ENCODE data around the gene MARCO.

The MARCO gene

GRCh38 chr2:118942031-118942430, at the start of gene MARCO:
Gene MARCO, plus strand, starts transcription at chr2:118942194. Its CDS starts 107 bp downstream, at chr2:118942301.
- no peak for DNase-seq (ENCODE audit: low read depth in 1 of 2, low spot score in 1 of 2)

- no peak for DNase-seq (ENCODE audit: low read depth in 1 of 2, low spot score in 1 of 2)
Observed at GRCh38 chr2:118893100-118893499, 48.9 kb upstream of the MARCO start.

- no peak for DNase-seq (ENCODE audit: low read depth in 1 of 2, low spot score in 1 of 2)
Observed at GRCh38 chr2:118902266-118903028, 39.5 kb upstream of the MARCO start.

GRCh38 chr2:118903029-118903351, 39.0 kb upstream of the MARCO start:
- no peak for DNase-seq (ENCODE audit: low read depth in 1 of 2, low spot score in 1 of 2)

GRCh38 chr2:118903551-118904479, 38.2 kb upstream of the MARCO start:
- no peak for DNase-seq (ENCODE audit: low read depth in 1 of 2, low spot score in 1 of 2)

- no peak for DNase-seq (ENCODE audit: low read depth in 1 of 2, low spot score in 1 of 2)
Observed at GRCh38 chr2:118905206-118905605, 36.8 kb upstream of the MARCO start.

- DNase-seq (ENCODE audit: low read depth in 1 of 2, low spot score in 1 of 2), result no peak
Observed at GRCh38 chr2:118906186-118906585, 35.8 kb upstream of the MARCO start.

- DNase-seq (ENCODE audit: low read depth in 1 of 2, low spot score in 1 of 2), result no peak
Observed at GRCh38 chr2:118907759-118908158, 34.2 kb upstream of the MARCO start.

- no peak for DNase-seq (ENCODE audit: low read depth in 1 of 2, low spot score in 1 of 2)
Observed at GRCh38 chr2:118909191-118909590, 32.8 kb upstream of the MARCO start.

GRCh38 chr2:118911166-118911856, 30.7 kb upstream of the MARCO start:
- DNase-seq (ENCODE audit: low read depth in 1 of 2, low spot score in 1 of 2), result no peak

- DNase-seq (ENCODE audit: low read depth in 1 of 2, low spot score in 1 of 2), result no peak
Observed at GRCh38 chr2:118911936-118912335, 30.1 kb upstream of the MARCO start.

- DNase-seq (ENCODE audit: low read depth in 1 of 2, low spot score in 1 of 2), result no peak
Observed at GRCh38 chr2:118913131-118913802, 28.7 kb upstream of the MARCO start.

- DNase-seq (ENCODE audit: low read depth in 1 of 2, low spot score in 1 of 2), result no peak
Observed at GRCh38 chr2:118913803-118914645, 28.0 kb upstream of the MARCO start.

GRCh38 chr2:118914721-118915453, 27.1 kb upstream of the MARCO start:
- DNase-seq (ENCODE audit: low read depth in 1 of 2, low spot score in 1 of 2), result no peak

GRCh38 chr2:118918017-118918416, 24.0 kb upstream of the MARCO start:
- no peak for DNase-seq (ENCODE audit: low read depth in 1 of 2, low spot score in 1 of 2)

- no peak for DNase-seq (ENCODE audit: low read depth in 1 of 2, low spot score in 1 of 2)
Observed at GRCh38 chr2:118921646-118922045, 20.3 kb upstream of the MARCO start.

- no peak for DNase-seq (ENCODE audit: low read depth in 1 of 2, low spot score in 1 of 2)
Observed at GRCh38 chr2:118922254-118922653, 19.7 kb upstream of the MARCO start.

GRCh38 chr2:118923371-118923770, 18.6 kb upstream of the MARCO start:
- DNase-seq (ENCODE audit: low read depth in 1 of 2, low spot score in 1 of 2), result no peak

GRCh38 chr2:118925476-118925875, 16.5 kb upstream of the MARCO start:
- DNase-seq (ENCODE audit: low read depth in 1 of 2, low spot score in 1 of 2), result no peak

- DNase-seq (ENCODE audit: low read depth in 1 of 2, low spot score in 1 of 2), result no peak
Observed at GRCh38 chr2:118925981-118926380, 16.0 kb upstream of the MARCO start.

Measured in activated CD4-positive, alpha-beta T cell treated with anti-CD3 and anti-CD28 coated beads, Interleukin-2, amount 50 U/mL, for 24 hours (primary cell).